Spleen (tissue), 11 donors: Measurements from ENCODE around the gene ATXN7L3. TPM values are rescaled to one million over a fixed set of nuclear protein-coding genes. Genes with fewer than 3 reads are reported as not detected.

Source experiments
- DNase-seq: peaks from one replicate; pipeline ENCODE4 v3.0.0-alpha.2; 2020
- H3K27ac ChIP-seq, 8 donors: fragments of 200-600 bp; sonication (generic) in 7 of 8; 1 replicate in 4 of 8; 2 replicates in 4 of 8; pipeline versions ENCODE4 v1.5.0 to v1.8.0; 2016 to 2021; ENCODE audit warnings: inconsistent platforms in 4 of 8, mild to moderate bottlenecking in 4 of 8, moderate library complexity in 1 of 8
- H3K27me3 ChIP-seq, 7 donors: fragments of 200-600 bp; sonication (generic) in 6 of 7; replicated peaks in 1 of 7; 1 replicate in 4 of 7; 2 replicates in 3 of 7; pipeline versions ENCODE4 v1.5.0 to v1.8.0; 2016 to 2021; ENCODE audit warnings: inconsistent platforms in 3 of 7, mild to moderate bottlenecking in 1 of 7
- H3K36me3 ChIP-seq, 6 donors: fragments of 200-600 bp; sonication (generic) in 5 of 6; 1 replicate in 4 of 6; 2 replicates in 2 of 6; pipeline versions ENCODE4 v1.5.0 to v1.8.0; 2016 to 2021; ENCODE audit warnings: inconsistent platforms in 2 of 6
- H3K4me1 ChIP-seq, 6 donors: fragments of 200-600 bp; sonication (generic) in 5 of 6; 1 replicate in 3 of 6; 2 replicates in 3 of 6; pipeline versions ENCODE4 v1.5.0 to v1.8.0; 2016 to 2021; ENCODE audit warnings: inconsistent platforms in 3 of 6
- H3K4me3 ChIP-seq, 8 donors: fragments of 200-600 bp; sonication (generic) in 7 of 8; 1 replicate in 4 of 8; 2 replicates in 4 of 8; pipeline versions ENCODE4 v1.5.0 to v1.8.0; 2016 to 2021; ENCODE audit warnings: inconsistent platforms in 4 of 8, mild to moderate bottlenecking in 4 of 8, moderate library complexity in 2 of 8
- H3K9me3 ChIP-seq, 8 donors: fragments of 200-600 bp; sonication (generic) in 7 of 8; 1 replicate in 4 of 8; 2 replicates in 4 of 8; pipeline versions ENCODE4 v1.5.0 to v1.8.0; 2016 to 2021; ENCODE audit warnings: inconsistent platforms in 4 of 8
- POLR2A ChIP-seq, 3 donors: fragments of 450-650 bp; IDR thresholded peaks; one replicate each; pipeline ENCODE4 v1.5.1; 2017; ENCODE audit warnings: antibody characterized with exemption in 3 of 3, mild to moderate bottlenecking in 1 of 3
- POLR2AphosphoS5 ChIP-seq, 3 donors: sonication (generic); formaldehyde crosslinking; IDR thresholded peaks; one replicate each; pipeline ENCODE4 v1.5.1; 2017; ENCODE audit warnings: antibody characterized with exemption in 3 of 3
- WGBS, 5 donors: extraction: QIAGEN DNeasy Blood & Tissue Kit in 3 of 5; methylation state at CpG; one replicate each; pipeline versions ENCODE4 v1.1.5 to v1.1.7; 2013 to 2018; 5-methylcytosine and 5-hydroxymethylcytosine counted together
- intact Hi-C: fragments of 100-400 bp; cut with DNase I; formaldehyde crosslinking; loops from one replicate; pipeline ENCODE4 v1.15.0; 2023; ENCODE audit warnings: low total_unique reads
- polyA plus RNA-seq, 3 donors: library from polyadenylated mRNA; stranded (reverse); fragments of 200-250 nt; gene quantifications; one replicate each; pipeline ENCODE4 v1.2.1, GENCODE V29; 2013
- total RNA-seq, 7 donors: library from RNA; depleted of rRNA in 3 of 7; stranded (reverse); fragments of >200 nt in 3 of 7; fragmentation: NEBNext Ultra II Directional in 4 of 7; extraction: Animal tissue kit (Norgen Biotek cat#: 25700) in 4 of 7; gene quantifications; one replicate each; pipeline versions ENCODE4 v1.1.0 to v1.2.1, GENCODE V29; 2016 to 2021
- TF ChIP-seq, protein P1 (sequence below), 11 experiments: fragments of 200-600 bp in 7 of 11; fragments of 450-650 bp in 4 of 11; sonication (generic) in 4 of 11; IDR thresholded peaks in 8 of 11; conservative IDR thresholded peaks in 3 of 11; 1 replicate in 7 of 11; 2 replicates in 4 of 11; pipeline versions ENCODE4 v1.4.0 to v1.8.0; 2016 to 2021; ENCODE audit warnings: antibody characterized with exemption in 11 of 11, inconsistent platforms in 4 of 11, mild to moderate bottlenecking in 1 of 11
- donor health status: healthy with polysubstance abuse.
- donor health status: DM: no; HTN: no; CAD: no; lungs with moderate emphysema.
- donor health status: DM: no; HTN: no; CAD: no.
- donor health status: Bipolar disorder and iron deficiency.
- donor health status: healthy.
- donor health status: DM: no; HTN: no; CAD: no.
- donor health status: DM: yes; HTN: yes; CAD: no.

The ATXN7L3 gene
- total and polyA plus RNA-seq, 10 donors: 25.2 to 96.2 (median 61.2) TPM

DNA sequence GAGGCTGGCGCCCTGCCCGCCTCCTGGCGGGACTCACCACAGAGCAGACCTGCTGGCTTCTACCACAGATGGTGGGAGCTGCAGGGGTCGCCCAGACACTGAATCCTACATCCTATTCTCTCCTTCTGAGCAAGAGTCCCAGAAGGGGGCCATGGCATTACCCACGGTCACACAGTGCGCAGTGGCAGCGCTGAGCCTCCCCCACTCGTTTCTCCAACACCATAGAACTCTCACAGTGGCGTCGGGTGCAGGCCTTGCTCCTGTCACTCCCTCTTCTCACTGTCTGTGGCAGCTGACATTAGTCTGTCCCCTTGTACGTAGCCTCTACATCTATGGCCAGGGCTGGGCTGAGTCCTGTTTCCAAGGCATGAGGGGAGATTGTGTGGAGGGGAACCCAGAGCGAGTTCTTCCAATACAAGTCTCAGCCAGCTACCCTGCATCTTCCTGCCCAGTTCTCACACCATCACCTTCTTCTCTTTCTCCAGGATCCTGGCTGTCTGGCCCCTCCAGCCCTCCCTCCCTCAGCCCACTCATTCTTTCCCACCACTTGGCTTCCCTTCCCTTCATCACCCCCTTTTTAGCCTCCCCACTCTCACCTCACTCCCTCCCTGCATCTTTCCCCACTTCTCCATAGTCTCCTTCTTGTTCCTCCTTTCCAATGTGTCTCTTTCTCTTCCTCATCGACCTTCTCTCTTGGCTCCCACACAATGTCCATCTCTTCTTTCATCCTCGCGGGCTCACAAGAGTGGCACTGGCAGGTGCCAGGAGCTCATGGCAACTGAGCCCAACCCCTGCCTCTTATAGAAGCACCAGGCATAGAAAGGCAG, 13.9 kb upstream of the ATXN7L3 start:
- TF ChIP-seq, protein P1, sequence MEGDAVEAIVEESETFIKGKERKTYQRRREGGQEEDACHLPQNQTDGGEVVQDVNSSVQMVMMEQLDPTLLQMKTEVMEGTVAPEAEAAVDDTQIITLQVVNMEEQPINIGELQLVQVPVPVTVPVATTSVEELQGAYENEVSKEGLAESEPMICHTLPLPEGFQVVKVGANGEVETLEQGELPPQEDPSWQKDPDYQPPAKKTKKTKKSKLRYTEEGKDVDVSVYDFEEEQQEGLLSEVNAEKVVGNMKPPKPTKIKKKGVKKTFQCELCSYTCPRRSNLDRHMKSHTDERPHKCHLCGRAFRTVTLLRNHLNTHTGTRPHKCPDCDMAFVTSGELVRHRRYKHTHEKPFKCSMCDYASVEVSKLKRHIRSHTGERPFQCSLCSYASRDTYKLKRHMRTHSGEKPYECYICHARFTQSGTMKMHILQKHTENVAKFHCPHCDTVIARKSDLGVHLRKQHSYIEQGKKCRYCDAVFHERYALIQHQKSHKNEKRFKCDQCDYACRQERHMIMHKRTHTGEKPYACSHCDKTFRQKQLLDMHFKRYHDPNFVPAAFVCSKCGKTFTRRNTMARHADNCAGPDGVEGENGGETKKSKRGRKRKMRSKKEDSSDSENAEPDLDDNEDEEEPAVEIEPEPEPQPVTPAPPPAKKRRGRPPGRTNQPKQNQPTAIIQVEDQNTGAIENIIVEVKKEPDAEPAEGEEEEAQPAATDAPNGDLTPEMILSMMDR (IDR thresholded peaks at IDR 0.05 in 8 of 11, conservative IDR thresholded peaks at IDR 0.05 in 3 of 11): no peak
- TF ChIP-seq POLR2AphosphoS5 (IDR thresholded peaks at IDR 0.05): no peak
- TF ChIP-seq POLR2A (IDR thresholded peaks at IDR 0.05): no peak
- peaks cover 35 to 98% (median 70%) of the 10 kb centered on the region in 6 donors for H3K4me1 ChIP-seq
- H3K9me3 ChIP-seq: no peaks in the 10 kb centered on the region
- WGBS, 5 donors: 88 to 91% (median 90%) methylated on average over 12 to 15 of the region's 15 CpGs
- H3K4me3 ChIP-seq: no peak overlapping the region
- peak; percentile 74 for DNase-seq
- H3K27ac ChIP-seq: peak overlapping the region in 4 of 8 donors; percentile 2 to 100 (median 100)
- no peaks in the 10 kb centered on the region for H3K27me3 ChIP-seq
- peaks cover 0 to 89% (median 74%) of the 10 kb centered on the region in 6 donors for H3K36me3 ChIP-seq
- intact Hi-C loops: no loop called here

- Histone ChIP-seq H3K27ac (peak overlapping the region in 3 of 8 donors; percentile 99 to 100 (median 100)), H3K4me3 (no peak overlapping the region), H3K4me1 (peaks cover 31 to 97% (median 64%) of the 10 kb centered on the region in 6 donors), H3K36me3 (peaks cover 0 to 97% (median 82%) of the 10 kb centered on the region in 6 donors), H3K27me3 (no peaks in the 10 kb centered on the region), H3K9me3 (no peaks in the 10 kb centered on the region)
- intact Hi-C loops: no loop called here
- DNase-seq: peak; percentile 78
- TF ChIP-seq POLR2AphosphoS5 (IDR thresholded peaks at IDR 0.05) (peak in 2 of 3 donors; percentile 47 to 76), POLR2A (IDR thresholded peaks at IDR 0.05) (no peak)
- TF ChIP-seq, protein P1 (IDR thresholded peaks at IDR 0.05 in 8 of 11, conservative IDR thresholded peaks at IDR 0.05 in 3 of 11): no peak
- 82 to 92% (median 86%) methylated on average over 26 to 31 of the region's 31 CpGs for WGBS, 5 donors
Measured at GRCh38 chr17:44212507-44213402, 13.1 kb upstream of the ATXN7L3 start.

GRCh38 chr17:44211281-44212265, 11.9 kb upstream of the ATXN7L3 start:
- peak overlapping the region in 2 of 8 donors; percentile 72 to 100 for H3K27ac ChIP-seq
- intact Hi-C loops: no loop called here
- TF ChIP-seq POLR2A (IDR thresholded peaks at IDR 0.05): no peak
- no peak for TF ChIP-seq POLR2AphosphoS5 (IDR thresholded peaks at IDR 0.05)
- TF ChIP-seq, protein P1 (IDR thresholded peaks at IDR 0.05 in 8 of 11, conservative IDR thresholded peaks at IDR 0.05 in 3 of 11): no peak
- H3K4me3 ChIP-seq: no peak overlapping the region
- no peaks in the 10 kb centered on the region for H3K9me3 ChIP-seq
- DNase-seq: no peak
- H3K36me3 ChIP-seq: peaks cover 0 to 97% (median 92%) of the 10 kb centered on the region in 6 donors
- H3K27me3 ChIP-seq: no peaks in the 10 kb centered on the region
- H3K4me1 ChIP-seq: peaks cover 19 to 85% (median 53%) of the 10 kb centered on the region in 6 donors
- WGBS, 5 donors: 90 to 94% (median 93%) methylated on average over 17 to 30 of the region's 30 CpGs
